CD4-positive, alpha-beta T cell treated with Interleukin-17A for 1 hour (primary cell): ENCODE measurements around the gene TNF.

Experiments used
- DNase-seq: peaks from one replicate; pipeline ENCODE4 v3.0.0-alpha.2; 2020

Gene TNF

DNA sequence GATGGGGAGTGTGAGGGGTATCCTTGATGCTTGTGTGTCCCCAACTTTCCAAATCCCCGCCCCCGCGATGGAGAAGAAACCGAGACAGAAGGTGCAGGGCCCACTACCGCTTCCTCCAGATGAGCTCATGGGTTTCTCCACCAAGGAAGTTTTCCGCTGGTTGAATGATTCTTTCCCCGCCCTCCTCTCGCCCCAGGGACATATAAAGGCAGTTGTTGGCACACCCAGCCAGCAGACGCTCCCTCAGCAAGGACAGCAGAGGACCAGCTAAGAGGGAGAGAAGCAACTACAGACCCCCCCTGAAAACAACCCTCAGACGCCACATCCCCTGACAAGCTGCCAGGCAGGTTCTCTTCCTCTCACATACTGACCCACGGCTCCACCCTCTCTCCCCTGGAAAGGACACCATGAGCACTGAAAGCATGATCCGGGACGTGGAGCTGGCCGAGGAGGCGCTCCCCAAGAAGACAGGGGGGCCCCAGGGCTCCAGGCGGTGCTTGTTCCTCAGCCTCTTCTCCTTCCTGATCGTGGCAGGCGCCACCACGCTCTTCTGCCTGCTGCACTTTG, at the start of gene TNF:
Gene TNF (plus strand): TSS at position 231 of the 567 bp plus-strand sequence. CDS start 177 bp downstream, at position 408.
- peak; percentile 95 for DNase-seq

DNA sequence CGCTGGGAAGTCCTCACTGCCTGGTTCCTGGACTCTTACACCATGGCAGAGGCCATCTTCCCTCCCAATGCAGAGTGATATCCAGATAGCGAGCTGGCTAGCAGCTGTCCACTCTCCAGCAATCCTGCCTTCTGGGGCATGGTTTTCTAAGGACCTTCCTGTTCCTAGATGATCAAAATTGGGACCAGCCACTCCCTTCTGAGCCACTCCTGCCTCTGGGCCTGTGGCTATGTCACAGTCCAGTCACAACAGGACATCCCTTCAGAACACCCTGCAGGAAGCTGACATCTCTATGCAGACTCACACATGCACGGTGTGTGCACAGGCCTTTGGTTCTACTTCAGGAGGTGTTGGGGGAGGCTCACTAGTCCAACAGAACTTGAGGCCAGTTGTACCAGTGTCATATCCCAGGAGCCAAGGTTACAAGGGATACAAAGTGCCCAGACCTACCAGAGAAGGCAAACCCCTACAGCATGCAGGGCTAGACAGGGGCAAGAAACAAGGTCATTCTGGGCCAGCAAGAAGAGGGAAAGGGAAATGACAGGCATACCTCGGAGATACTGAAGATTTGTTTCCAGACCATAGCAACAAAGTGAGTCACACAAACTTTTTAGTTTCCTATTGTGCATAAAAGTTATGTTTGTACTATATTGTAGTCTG, 49.3 kb upstream of the TNF start:
- no peak for DNase-seq

DNA sequence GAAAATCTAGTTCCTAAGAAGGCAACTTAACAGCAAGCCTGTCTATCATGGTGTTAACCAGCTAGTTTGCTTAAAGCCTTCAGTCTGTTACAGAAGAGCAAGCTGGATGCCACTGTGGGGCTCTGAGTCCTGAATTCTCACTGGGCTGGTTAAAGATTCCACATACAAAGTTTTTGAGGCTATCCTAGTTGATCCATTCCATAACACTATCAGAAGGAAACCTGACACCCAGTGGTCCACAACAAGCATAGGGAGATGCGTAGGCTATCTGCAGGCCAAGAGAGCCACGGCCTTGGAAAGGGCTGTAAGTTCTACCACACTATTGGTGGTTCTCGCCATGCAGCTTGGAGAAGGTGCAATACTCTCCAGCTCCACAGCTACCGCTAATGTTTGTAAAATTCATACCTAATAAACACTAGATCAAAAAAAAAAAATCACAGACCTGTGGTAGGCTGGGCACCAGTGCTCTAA, 47.0 kb upstream of the TNF start:
- DNase-seq = no peak

DNA sequence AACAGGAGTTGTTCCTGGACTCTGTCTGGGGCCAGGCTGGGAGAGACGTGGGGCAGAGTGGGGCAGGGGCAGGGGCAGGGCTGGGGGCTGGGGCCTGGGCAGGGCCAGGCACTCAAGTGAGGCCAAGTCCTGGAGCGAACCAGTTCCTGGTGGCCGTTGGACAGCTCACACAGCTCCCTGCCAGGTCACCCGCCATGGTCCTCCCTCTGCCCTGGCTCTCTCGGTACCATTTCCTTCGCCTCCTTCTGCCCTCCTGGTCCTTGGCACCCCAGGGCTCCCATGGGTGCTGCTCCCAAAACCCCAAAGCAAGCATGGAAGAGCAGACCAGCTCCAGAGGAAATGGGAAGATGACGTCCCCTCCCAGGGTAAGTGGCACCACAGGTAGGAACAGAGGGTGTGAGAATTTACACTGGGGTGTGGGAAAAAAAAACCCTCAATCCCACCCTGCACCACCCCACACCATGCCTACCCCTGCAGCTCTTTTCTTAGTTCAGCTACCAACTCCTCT, 46.5 kb upstream of the TNF start, which contains the start of gene MCCD1:
Gene MCCD1 (plus strand): TSS at position 142 of the 508 bp plus-strand sequence. CDS start 53 bp downstream, at position 195.
- no peak for DNase-seq

DNA sequence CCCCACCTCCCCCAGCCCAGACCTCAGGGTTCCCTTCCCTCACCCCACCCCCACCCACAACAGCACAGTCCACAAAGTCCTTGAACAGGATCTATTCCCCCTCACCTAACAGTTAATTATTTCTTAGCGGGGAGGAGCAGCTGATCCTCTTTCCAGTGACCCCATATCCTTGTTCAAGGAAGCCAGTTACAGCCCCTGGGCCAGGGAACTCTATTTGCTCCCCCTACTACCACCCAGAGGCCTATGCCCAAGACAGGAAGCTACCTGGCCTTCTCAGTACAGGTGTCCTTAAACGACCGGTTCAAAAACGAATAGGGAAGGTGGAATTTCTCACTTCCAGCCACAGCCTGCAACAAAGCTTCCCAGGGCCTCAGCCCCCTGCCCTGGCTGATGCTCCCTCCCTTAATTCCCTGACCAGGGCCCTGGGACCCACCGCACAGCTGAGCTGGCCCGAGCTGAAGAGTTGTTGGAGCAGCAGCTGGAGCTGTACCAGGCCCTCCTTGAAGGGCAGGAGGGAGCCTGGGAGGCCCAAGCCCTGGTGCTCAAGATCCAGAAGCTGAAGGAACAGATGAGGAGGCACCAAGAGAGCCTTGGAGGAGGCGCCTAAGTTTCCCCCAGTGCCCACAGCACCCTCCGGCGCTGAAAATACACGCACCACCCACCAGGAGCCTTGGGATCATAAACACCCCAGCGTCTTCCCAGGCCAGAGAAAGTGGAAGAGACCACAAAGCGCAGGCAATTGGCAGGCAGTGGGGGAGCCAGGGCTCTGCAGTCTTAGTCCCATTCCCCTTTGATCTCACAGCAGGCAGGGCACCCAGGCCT, 45.8 kb upstream of the TNF start:
- DNase-seq = no peak

DNA sequence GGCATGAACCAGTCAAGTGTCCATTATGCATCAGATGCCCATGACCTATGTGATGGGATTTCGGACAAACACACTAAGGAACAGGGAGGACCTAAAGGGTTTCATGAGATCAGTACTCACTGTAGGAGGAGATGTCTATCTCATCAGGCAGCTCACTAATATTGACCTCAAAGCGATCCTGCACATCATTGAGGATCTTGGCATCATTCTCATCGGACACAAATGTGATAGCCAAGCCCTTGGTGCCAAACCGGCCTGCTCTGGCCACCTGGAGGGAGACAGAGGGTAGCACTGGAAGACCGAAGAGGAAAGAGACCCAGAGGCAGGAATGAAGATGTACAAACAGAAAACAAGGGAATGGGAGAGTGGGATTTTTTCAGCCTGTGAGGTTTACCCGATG, 44.7 kb upstream of the TNF start:
- DNase-seq = no peak

DNA sequence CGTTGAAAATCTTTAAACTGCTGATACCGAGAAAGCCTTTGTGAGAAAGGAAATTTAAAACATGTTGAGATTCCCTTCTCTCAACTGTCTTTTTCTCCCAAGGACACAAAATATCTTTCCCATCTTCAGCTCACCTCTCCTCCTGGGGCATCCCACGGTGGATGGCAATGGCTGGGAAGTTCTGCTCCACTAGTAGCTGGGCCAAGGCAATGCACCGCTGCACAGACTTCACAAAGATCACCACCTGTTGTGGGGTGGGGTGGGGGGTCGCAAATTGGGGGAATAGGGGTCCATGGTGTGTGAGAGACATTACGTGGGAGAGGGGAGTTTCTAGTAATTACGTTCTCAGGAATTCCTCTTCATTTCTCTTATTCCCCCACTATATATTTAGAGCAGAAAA, 44.2 kb upstream of the TNF start:
- no peak for DNase-seq

DNA sequence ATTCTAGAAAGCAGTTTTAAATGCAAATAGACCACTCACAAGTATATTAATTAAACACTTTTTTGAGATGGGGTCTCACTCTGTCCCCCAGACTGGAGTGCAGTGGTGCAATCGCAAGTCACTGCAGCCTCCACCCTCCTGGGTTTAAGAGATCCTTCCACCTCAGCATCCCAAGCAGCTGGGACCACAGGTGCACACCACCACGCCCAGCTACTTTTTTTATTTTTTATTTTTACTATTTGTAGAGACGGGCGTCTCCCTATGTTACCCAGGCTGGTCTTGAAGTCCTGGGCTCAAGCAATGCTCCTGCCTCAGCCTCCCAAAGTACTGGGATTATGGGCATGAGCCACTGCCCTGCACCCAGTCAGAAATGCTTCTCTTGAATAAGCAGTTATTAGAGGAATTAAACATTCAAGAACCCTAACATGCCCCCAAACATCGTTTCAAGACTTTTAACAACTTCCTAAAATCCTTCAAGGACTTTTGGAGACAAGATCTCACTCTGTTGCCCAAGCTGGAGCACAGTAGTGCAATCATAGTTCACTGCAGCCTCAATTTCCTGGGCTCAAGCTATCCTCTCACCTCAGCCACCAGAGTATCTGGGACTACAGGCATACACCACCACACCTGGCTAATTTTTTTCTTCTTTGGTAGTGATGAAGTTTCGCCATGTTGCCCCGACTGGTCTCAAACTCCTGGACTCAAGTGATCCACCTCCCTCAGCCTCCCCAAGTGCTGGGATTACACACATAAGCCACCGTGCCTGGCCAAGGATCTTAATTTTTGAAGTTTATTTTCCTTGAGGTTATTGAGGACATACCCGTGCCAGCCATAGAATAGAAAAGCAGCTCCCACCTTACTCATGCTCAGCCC, 43.4 kb upstream of the TNF start:
- no peak for DNase-seq

DNA sequence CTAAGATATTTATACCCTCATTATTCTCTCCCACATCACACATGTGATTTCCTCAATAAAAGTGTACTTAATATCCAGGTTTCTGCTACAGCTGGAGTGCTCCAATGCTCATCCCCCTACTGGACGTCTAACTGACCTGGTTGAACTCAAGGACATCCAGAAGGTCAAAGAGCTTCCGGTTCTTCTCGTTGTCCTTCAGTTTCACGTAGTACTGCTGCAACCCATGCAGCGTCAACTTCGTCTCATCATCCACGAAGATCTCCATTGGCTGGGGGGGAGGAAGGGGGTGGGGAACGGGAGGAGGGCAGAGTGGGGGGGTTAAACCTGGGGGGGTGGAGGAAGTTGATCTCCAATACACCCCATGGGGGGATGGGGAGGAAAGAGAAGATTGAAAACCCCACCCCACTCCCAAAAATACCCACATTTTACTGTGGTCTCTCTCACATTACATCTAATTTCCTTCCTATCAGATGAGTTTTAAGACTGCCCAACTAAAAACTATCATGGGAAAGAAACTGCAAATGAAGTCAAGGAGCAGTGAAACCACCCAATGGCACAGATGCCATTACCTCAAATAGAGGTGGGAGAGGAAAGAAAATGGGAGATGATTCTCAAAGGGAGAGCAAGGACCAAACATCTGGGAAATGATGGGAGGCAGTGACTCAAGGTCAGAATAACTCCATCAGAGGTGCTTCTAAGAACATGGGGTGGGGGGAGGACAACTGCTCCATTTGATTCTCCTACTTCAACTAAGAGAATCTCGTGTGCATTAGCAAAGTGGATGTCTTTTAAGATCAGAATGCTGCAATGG, 42.5 kb upstream of the TNF start:
- DNase-seq = no peak

DNA sequence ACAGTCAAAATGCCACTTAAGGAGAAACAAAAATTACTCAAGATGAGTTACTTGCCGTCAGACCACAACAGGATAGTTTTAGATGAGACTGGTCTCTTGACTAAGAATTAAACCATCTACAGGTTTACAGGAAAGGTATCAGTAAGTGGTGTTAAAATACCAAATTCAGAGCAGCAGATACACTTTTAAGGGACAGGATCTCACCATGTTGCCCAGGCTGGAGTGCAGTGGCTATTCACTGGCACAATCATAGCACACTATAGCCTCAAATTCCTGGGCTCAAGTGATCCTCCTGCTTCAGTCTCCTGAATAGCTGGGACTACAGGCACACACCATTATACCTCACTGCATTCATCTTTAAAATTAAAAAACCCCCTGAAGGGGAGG, 41.9 kb upstream of the TNF start:
- no peak for DNase-seq

DNA sequence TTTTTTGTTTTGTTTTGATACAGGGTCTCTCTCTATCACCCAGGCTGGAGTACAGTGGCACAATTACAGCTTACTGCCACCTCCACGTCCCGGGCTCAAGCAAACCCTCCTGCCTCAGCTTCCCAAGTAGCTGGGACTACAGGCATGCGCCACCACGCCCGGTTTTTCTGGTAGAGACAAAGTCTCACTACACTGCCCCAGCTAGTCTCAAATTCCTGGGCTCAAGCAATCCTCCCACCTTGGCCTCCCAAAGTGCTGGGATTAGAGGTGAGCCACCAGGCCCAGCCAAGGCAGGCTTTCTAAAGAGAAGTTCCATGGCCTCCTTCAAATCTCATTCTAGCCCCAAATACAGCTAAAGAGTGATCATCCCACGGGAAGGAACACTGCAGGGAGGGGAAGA, 41.4 kb upstream of the TNF start:
- no peak for DNase-seq

DNA sequence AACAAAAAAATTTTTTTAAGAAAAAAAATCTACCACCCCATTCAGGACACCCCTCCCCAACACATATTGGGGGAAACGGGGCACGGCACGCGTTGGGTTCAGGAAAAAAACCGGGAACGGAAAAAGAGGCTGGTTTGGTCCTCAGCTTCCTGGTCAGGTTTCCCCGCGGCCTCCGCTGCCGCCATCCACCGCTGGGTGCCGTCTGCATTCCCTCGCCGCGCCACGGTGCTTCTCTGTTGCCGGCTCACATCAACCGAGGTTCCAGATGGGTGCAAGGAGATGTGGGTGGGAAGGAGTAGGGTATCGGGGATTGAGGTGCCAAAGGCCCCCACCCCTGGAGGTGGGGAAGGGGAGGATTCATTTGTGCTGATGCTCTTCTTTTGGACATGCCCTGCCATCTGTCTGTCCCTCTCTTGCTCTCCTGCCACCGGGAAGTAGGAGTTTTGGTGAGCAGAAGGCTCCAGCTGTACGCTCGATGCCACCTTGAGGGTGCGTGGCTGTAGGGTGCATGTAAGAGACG, 40.8 kb upstream of the TNF start:
- DNase-seq = no peak

DNA sequence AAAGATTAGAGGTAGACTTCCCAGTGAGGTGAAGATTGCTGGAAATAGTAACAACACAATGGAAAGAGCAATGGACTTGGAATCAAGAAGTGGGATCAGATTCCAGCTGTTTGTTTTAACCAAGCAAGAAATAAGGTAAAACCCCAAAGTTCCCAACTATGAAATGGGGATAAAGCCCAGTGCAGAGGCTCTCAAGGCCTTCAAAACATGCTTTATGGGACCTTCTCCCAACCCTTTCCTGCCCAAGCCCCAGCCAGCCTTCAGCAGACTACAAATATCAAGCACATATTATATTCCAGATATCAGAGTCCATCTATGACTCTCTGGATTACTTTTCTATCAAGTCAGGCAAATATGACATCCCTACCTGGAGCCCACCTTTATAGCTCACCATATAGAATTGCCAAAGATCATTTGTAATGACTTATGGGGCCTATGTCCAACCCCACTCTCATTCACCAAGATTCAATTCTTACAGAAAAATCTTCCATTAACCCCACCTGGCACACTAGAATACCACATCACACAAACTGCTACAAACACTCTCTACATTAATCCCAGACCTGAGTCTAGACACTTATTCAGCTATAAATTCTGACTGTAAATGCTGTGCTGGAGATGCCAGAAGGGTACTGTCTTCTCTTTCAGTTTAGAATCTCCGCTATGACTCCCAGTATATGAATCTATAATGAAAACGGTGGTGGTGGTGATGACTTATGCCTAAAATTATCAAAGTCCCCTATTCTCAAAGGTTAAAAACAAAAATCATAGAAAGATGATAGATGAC, 39.6 kb upstream of the TNF start:
- no peak for DNase-seq

DNA sequence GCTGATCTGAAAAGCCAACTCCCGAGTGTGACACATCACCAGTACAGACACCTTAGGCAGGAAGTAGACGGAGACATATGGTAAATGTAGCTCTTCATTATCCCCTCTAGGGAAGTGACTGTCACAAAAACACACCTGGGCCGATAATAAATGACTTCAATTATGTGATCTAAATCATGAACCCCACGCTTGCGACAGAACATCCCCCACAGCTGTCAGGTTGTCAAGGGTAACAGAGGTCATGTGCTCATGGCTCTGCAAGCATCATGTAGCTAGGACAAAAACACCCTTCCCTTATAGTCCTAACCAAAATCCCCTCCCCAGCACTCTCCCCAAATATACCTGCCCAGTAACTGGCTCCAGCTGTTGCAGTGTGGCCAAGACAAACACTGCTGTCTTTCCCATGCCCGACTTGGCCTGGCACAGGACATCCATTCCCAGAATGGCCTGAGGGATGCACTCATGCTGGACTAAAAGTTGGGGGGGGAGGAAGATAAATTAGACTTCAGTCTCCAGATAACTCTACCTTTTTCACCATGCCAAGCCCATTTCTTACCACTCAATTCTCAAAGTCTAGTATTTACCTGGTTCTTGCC, 36.5 kb upstream of the TNF start:
- DNase-seq = peak; percentile 56

DNA sequence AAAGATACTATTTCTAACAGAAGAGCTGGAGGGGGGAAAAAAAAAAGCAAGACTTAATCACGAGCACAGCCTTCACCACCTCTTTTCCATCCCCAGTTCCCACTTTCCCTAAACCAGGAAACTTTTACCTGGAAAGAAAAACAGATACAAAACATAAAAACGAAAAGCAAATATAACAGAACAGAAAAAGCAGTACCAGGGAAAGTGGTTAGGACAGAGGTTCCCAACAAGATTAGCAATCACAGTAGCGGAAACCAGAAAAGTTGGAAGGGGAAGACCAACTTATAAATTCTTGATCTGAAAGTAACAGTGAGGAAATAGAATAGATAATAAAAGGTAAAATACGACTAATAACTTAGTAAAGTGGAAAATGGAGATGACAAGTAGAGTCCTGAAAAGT, 34.7 kb upstream of the TNF start:
- no peak for DNase-seq

DNA sequence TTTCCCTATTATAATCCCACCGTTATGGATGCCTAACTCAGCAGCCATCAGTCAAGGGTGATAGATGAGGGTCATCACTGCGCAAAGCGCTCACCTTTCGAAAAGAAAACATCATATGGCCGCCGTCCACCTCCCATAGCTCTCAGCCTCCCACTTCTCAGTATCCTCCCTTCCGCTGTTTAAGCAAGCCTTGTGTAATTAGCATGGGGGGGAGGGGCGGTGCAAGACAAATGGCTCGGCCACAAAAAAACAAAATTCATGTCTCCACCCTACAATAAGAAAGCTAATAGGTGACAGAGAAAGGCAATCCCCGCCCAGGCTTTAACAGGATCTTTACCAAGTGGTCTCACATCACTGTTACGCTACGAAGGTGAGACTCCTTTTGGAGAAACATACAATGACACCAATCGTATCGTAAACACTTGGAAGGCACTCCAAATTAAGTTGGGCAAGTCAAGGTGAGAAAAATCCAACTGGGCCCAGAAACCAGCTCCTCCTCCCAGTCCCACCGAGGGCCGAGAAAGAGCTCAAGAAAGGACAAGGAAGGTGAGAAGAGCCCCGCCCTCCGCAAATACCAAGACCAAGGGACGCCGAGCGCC, 34.2 kb upstream of the TNF start:
- peak; percentile 87 for DNase-seq

DNA sequence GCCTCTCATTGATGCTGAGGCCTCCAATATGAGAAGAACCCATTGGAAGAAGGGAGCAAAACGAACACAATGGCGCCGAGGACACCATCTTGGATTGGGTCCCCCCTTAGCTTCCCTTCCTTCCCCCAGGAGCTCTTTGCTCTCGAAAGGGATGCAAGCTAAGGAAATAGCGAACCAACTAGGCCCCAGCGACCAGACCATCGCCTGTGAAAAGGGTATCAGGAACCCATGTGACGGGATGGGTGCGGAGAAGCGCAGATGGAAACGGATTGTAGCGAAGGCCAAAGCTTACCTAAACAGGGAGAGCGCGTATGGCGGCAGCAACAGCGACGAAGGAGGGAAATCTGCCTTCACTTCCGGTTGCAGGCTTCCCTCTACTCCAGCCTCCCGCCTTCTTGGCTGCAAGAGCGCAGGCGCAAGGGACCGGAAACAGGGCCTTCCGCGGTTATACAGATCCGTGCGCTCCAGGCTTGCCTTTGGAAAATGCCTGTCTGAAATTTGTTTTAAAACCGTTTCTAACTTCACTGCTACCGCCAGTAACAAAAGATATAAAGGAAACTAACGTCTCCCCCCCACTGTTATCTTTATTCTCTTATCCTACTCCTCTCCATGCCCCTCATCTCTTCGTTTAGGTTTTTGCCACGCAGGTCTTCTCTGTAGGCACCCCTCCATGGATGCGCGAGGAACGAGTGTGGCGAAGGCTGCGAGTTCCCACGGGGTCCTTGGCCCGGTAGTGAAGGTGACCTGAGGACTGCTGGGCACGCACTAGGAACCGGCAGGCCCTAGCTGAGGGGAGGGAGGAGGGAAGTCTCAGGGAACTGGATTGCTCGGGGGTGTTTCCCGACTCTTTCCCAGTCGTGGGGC, 33.5 kb upstream of the TNF start, which contains the start of gene DDX39B:
Gene DDX39B (minus strand): TSS at position 346 of the 864 bp plus-strand sequence. CDS start 1,471 bp downstream, outside the sequence.
- DNase-seq = peak; percentile 96

DNA sequence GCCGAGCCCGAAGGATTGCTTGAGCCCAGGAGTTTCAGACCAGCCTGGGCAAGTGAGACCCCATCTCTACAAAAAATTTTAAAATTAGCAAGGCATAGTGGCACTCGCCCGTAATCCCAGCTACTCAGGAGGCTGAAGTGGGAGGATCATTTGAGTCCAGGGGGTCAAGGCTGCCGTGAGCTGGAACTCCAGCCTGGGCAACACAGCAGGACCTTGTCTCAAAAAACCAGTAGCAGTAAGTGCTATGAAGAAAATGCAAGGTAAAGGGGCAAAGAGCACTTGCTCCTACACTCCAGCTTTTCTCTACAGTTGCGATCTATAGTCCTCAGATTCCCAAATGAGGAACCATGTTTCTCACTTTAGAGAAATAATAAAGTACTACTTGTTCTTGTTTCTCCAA, 31.7 kb upstream of the TNF start:
- DNase-seq = no peak

DNA sequence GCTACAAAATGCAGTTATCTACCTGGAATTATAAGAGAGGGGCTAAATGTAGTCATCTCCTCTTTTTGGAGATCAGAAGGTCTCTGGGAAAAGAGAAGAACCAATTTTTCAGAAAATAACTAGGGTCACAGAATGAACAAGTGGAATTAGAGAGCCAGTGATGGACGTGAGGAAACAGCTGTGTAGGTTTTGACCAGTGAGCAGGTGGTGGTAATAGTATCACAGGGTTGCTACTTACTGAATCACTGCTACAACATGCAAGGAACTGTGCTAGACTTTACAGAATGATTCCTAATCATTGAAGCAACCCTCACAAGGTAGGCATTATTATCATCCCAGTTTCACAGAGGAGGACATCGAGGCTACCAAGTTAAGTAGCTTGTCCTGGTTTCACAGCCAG, 30.7 kb upstream of the TNF start:
- DNase-seq = no peak
